HFF-Myc (cell line): ENCODE results near the gene TBC1D19.
"Not testable (repeated sequence)": the region's sequence is repeated elsewhere in the genome, so short reads cannot be mapped to it uniquely, and the experiment has no call there.

Experiments
- DNase-seq: peaks from one replicate; pipeline ENCODE4 v3.0.0-alpha.2; 2011; ENCODE audit warnings: low read depth; ENCODE audit errors: extremely low read depth
- H3K4me3 ChIP-seq: replicated peaks from 2 replicates; pipeline ENCODE4 v1.5.1; 2011; ENCODE audit warnings: low read depth, mild to moderate bottlenecking, control low read depth, low read length
- CTCF ChIP-seq: IDR thresholded peaks from 2 replicates; pipeline ENCODE4 v1.5.1; 2012; ENCODE audit warnings: mild to moderate bottlenecking, low read depth, low read length, control low read depth; ENCODE audit errors: missing control alignments

Gene TBC1D19

GRCh38 chr4:26634237-26634636 lies 50.4 kb downstream of the TBC1D19 start:
- no peak overlapping the region for H3K4me3 ChIP-seq
- no peak for DNase-seq
- TF ChIP-seq CTCF = no peak

- no peak for TF ChIP-seq CTCF
- DNase-seq = no peak
- no peak overlapping the region for H3K4me3 ChIP-seq
These were observed 52.6 kb downstream of the TBC1D19 start for GRCh38 chr4:26636458-26636857.

- H3K4me3 ChIP-seq, DNase-seq: not testable (repeated sequence)
These were observed 56.8 kb downstream of the TBC1D19 start for GRCh38 chr4:26640639-26641038.

- TF ChIP-seq CTCF = no peak
- no peak for DNase-seq
These were observed 63.8 kb downstream of the TBC1D19 start for GRCh38 chr4:26647523-26648224.

GRCh38 chr4:26648260-26648659 lies 64.4 kb downstream of the TBC1D19 start:
- H3K4me3 ChIP-seq = no peak overlapping the region
- no peak for TF ChIP-seq CTCF
- no peak for DNase-seq

More at GRCh38 chr4:26647523-26648224, 63.8 kb downstream of the TBC1D19 start:
- H3K4me3 ChIP-seq = no peak overlapping the region

- H3K4me3 ChIP-seq = no peak overlapping the region
- no peak for TF ChIP-seq CTCF
- DNase-seq = no peak
These were observed 76.4 kb downstream of the TBC1D19 start for GRCh38 chr4:26660261-26660660.

GRCh38 chr4:26663888-26664287 lies 80.0 kb downstream of the TBC1D19 start:
- no peak for TF ChIP-seq CTCF
- DNase-seq = no peak
- no peak overlapping the region for H3K4me3 ChIP-seq
